ENCODE data around the gene MEGF9. TPM values are rescaled to one million over a fixed set of nuclear protein-coding genes. Genes with fewer than 3 reads are reported as not detected.

MEGF9 gene
- total RNA-seq, 2 experiments from 2014 or later: 5.1 to 10.2 TPM

DNA sequence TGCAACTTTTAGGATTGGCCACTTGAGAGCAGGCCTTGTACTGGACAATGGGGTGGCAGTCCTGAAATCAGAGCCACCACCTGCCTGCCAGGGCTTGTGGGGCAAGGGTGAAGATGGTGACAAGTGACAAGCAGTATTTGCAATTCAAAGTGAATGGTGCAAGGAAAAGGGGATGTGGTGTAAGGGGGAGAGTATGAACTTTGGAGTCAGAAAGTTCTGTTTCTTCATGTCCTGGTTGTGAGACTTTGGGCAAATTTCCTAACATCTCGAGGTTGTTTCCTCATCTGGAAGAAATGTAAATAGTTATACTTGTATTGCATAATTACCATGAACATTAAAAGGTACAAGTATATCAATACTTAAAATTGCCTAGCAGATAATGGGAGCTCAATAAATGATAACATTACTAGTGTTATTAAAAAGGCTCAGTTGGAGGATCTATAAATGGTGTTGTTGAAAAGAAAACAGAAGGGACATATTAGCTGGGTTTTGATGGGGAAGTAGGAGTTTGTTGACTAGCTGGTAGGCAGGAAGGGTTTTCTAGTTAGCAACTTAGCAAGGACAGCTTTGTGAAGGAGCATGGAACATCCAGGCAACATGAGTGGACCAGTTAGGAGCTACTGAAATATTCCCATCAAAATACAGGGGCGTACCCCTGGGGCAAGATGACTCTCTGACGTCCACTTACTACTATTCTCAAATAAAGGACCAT is 21.3 kb upstream of the MEGF9 start:
- H3K4me3 ChIP-seq (ENCODE audit: low read depth, low read length, poor library complexity, severe bottlenecking): no peak overlapping the region
- peak overlapping the region; percentile 41 for H3K27ac ChIP-seq (ENCODE audit: low read depth, low read length, poor library complexity, severe bottlenecking)
- peak overlapping the region; percentile 42 for H3K4me2 ChIP-seq (ENCODE audit: low read length)
- ChIA-PET CTCF (ENCODE audit: unreplicated experiment) (interaction anchor here (0.7 to 1.3 kb wide), 2 partner anchors 18 to 466 kb away, joined by 4 to 5 read pairs; no protein-coding TSS in a partner anchor), POLR2A (interaction anchor here (0.6 to 1.2 kb wide), 9 partner anchors 10 to 340 kb away, joined by 3 to 4 read pairs (median 3); no protein-coding TSS in a partner anchor)
- H3K36me3 ChIP-seq (ENCODE audit: insufficient read depth, low read length): no peaks in the 10 kb centered on the region
- peaks cover 22% of the 10 kb centered on the region for H3K4me1 ChIP-seq (ENCODE audit: insufficient read depth, low read length, poor library complexity, severe bottlenecking)
- no TSS peak for BruUV-seq (replicated peaks)
- H3K79me2 ChIP-seq (ENCODE audit: insufficient read depth, low read depth, low read length): no peaks in the 10 kb centered on the region
- no peaks in the 10 kb centered on the region for H3K9me3 ChIP-seq (ENCODE audit: low read length)
- peak overlapping the region; percentile 57; the same call in 1 of the 2 replicates for H2AFZ ChIP-seq (ENCODE audit: low read length)
- peak; percentile 38 for DNase-seq (ENCODE audit: low spot score)
- no peaks in the 10 kb centered on the region for H3K9me2 ChIP-seq (ENCODE audit: insufficient read depth, low read length)
- TF ChIP-seq, protein P1, sequence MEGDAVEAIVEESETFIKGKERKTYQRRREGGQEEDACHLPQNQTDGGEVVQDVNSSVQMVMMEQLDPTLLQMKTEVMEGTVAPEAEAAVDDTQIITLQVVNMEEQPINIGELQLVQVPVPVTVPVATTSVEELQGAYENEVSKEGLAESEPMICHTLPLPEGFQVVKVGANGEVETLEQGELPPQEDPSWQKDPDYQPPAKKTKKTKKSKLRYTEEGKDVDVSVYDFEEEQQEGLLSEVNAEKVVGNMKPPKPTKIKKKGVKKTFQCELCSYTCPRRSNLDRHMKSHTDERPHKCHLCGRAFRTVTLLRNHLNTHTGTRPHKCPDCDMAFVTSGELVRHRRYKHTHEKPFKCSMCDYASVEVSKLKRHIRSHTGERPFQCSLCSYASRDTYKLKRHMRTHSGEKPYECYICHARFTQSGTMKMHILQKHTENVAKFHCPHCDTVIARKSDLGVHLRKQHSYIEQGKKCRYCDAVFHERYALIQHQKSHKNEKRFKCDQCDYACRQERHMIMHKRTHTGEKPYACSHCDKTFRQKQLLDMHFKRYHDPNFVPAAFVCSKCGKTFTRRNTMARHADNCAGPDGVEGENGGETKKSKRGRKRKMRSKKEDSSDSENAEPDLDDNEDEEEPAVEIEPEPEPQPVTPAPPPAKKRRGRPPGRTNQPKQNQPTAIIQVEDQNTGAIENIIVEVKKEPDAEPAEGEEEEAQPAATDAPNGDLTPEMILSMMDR (conservative IDR thresholded peaks at IDR 0.05; ENCODE audit: low read length): no peak
- no peak for TF ChIP-seq EZH2phosphoT487 (IDR thresholded peaks at IDR 0.05; ENCODE audit: borderline replicate concordance, low read depth, low read length)
- intact Hi-C loops (cut with micrococcal nuclease; ENCODE audit: unreplicated experiment): no loop called here
- no peaks in the 10 kb centered on the region for H4K20me1 ChIP-seq (ENCODE audit: insufficient read depth, low read length)

GRCh38 chr9:120734607-120735410 is 20.5 kb upstream of the MEGF9 start:
- no peak for DNase-seq (ENCODE audit: low spot score)
- no peaks in the 10 kb centered on the region for H3K79me2 ChIP-seq (ENCODE audit: insufficient read depth, low read depth, low read length)
- H3K4me1 ChIP-seq (ENCODE audit: insufficient read depth, low read length, poor library complexity, severe bottlenecking): peaks cover 23% of the 10 kb centered on the region
- H2AFZ ChIP-seq (ENCODE audit: low read length): peak overlapping the region; percentile 57; the same call in 1 of the 2 replicates
- intact Hi-C loops (cut with micrococcal nuclease; ENCODE audit: unreplicated experiment): no loop called here
- TF ChIP-seq, protein P1 (conservative IDR thresholded peaks at IDR 0.05; ENCODE audit: low read length): no peak
- TF ChIP-seq EZH2phosphoT487 (IDR thresholded peaks at IDR 0.05; ENCODE audit: borderline replicate concordance, low read depth, low read length): no peak
- peak overlapping the region; percentile 42 for H3K4me2 ChIP-seq (ENCODE audit: low read length)
- H3K4me3 ChIP-seq (ENCODE audit: low read depth, low read length, poor library complexity, severe bottlenecking): no peak overlapping the region
- ChIA-PET CTCF (ENCODE audit: unreplicated experiment) (interaction anchor here (0.7 kb wide), 1 partner anchor 466 kb away, joined by 5 read pairs; no protein-coding TSS in a partner anchor), POLR2A (interaction anchor here (0.6 to 1.7 kb wide), 8 partner anchors 11 to 341 kb away, joined by 3 to 4 read pairs (median 3); no protein-coding TSS in a partner anchor)
- H3K27ac ChIP-seq (ENCODE audit: low read depth, low read length, poor library complexity, severe bottlenecking): peak overlapping the region; percentile 41
- no peaks in the 10 kb centered on the region for H4K20me1 ChIP-seq (ENCODE audit: insufficient read depth, low read length)
- no peaks in the 10 kb centered on the region for H3K9me3 ChIP-seq (ENCODE audit: low read length)
- no peaks in the 10 kb centered on the region for H3K36me3 ChIP-seq (ENCODE audit: insufficient read depth, low read length)
- BruUV-seq (replicated peaks): no TSS peak
- H3K9me2 ChIP-seq (ENCODE audit: insufficient read depth, low read length): no peaks in the 10 kb centered on the region

All from OCI-LY7 (cell line).